HG03342 (cell line): ENCODE results near the gene LDLRAD4.
"Not testable (repeated sequence)": the region's sequence is repeated elsewhere in the genome, so short reads cannot be mapped to it uniquely, and the experiment has no call there.

ENCODE experiments used
- ATAC-seq: cut with Tn5 transposase; IDR thresholded peaks from one replicate; pipeline ENCODE4 v1.9.1; 2021; ENCODE audit warnings: mild to moderate bottlenecking, moderate library complexity; ENCODE audit not compliant: unreplicated experiment

LDLRAD4 gene

DNA sequence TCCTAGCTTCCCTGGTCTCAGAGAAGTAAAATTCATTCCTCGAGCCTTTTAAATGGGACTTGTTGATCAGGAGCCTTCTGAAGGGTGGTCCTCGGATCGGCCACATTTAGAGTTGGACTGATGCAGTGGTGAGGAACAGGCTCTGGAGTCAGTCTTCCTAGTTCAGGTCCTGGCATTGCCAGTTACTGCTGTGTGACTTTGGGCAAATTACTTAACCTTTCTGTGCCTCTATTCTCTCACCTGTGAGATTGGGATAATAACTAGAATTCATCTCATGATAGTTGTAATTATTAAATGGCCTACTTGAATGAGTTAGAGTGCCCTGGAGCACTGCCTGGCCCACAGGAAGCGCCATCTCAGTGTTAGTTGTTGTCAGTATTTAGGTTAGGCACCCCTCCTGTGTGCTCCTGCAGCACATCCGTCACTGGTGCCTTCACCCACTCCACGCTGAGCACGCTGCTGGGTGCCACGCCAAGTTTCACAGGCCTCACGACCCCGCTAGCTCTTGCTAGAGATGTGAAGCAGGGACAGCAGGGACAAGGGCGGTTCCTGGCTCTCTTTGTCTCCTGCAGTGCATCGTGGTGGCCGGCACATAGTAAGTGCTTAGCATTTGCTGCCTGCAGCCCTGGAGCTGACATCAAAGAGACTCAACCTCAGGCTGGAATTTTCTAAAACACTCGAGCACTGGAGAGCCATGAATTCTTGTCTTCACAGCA, 384.9 kb downstream of the LDLRAD4 start:
- ATAC-seq: no peak

DNA sequence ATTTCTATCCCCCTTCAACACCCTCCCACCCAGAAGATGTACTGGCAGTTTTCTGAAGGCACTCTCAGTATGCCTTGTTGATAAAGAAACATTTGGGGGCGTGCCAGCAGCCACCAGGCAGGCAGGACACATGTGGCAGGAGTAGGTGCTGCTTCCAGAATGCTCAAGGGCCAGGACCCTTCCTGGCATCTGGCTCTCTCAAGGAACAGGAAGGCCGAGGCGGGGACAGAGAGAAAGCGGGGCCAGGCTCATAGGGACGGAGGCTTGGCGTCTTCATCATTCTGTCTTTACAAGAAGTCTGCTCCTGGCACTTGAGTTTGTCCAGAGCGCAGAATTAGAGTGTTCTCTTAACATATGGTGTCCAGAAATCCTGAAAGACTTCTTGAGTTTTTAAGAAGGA, 386.2 kb downstream of the LDLRAD4 start:
- ATAC-seq: no peak

DNA sequence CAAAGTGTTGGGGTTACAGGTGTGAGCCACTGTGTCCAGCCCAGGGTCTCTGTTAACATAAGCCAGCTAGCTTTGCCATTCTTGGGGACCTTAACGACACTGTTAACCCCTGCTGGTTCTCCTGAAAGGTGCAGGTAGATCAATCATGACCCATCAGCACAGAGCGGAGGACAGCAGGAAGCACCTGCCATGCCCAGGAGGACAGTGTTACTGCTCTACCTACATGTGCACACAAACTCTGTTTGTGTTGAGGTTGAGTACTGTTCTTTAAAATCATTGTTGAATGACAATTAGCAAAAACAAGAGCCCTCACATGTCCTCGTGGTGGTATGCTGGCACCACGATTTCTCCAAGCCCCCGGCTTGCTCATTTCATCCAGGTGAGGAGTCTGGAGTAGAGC, 386.9 kb downstream of the LDLRAD4 start:
- no peak for ATAC-seq

DNA sequence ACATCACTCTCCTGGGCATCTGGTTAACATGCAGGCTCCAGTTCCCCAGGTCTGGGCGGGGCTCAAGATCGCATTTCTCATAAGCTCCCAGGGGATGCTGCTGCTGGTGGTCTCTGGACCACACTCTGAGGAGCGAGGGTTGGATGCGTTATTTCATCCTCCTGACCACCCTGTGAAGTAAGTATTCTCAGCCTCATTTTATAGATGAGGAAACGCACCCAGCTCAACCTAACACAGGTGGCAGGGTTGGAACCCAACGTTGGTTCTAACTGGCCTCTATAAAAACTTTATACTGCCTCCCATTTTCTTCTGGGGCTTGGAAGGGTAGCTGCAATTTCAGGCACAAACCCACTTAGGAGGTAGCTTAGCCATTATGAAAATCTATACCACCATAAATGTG, 387.3 kb downstream of the LDLRAD4 start:
- ATAC-seq: no peak

DNA sequence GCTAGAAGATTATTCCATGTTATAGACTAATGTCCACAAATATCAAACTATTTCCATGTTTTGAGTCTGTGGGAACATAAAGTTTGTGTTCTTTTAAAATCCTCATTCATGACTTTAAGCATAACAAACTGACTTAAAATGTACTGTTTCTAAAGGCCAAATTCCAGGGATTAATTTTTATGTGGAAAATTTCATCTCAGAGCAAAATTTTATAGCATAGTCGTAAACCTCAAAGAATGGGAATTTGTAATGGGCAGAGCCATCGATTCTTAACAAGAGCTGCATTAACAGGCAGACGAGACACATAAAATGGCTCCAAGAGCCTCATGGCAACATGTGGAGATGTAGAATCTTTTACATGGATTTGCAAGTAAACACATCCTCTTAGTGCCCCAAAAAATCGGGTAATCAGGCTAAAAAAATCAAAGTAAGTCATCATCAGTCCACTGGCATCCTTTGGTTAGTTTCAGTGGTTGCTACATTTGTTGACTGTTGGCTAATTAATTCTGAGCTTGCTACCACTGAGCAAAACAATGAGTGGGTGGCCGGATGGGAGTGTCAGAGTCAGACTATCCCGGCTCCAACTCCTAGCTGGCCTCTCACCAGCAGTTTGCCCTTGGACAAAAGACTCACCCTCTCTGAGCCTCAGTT, 388.2 kb downstream of the LDLRAD4 start:
- no peak for ATAC-seq

- ATAC-seq: not testable (repeated sequence)
Measured at GRCh38 chr18:13608024-13608562, 389.5 kb downstream of the LDLRAD4 start.

- no peak for ATAC-seq
Measured at GRCh38 chr18:13608791-13609532, 390.4 kb downstream of the LDLRAD4 start.

GRCh38 chr18:13610555-13611141, 392.1 kb downstream of the LDLRAD4 start:
- ATAC-seq: no peak

GRCh38 chr18:13611142-13611600, 392.6 kb downstream of the LDLRAD4 start:
- peak; percentile 44 for ATAC-seq

DNA sequence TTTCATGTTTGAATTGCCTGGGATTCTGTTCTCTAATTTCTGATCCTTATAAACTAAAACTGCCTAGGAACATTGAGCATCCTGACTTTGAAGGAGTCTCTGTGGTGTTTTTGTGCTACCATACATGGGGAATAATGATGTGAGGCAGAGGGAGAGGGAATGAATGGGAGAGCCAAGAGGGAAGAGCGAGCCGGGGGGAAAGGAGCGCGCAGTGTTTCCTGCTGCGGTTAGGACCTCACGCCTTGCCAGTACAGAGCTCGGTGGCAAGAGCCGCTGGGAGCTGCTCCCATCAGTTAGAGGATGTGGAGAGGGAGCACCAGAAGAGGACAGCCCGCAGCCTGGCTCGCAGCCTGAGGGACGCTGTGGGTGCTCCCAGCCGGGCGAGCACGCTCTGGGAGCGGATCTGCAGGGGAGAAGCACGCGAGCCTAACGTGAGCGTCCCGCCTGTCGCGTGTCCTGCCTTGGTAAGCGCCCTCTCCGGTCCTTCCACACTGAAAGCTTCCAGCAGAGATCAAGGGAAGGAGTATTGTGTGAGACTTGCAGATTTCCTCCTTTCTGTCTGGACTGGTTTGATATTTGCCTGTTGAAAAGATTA, 393.1 kb downstream of the LDLRAD4 start:
- ATAC-seq: peak; percentile 1

DNA sequence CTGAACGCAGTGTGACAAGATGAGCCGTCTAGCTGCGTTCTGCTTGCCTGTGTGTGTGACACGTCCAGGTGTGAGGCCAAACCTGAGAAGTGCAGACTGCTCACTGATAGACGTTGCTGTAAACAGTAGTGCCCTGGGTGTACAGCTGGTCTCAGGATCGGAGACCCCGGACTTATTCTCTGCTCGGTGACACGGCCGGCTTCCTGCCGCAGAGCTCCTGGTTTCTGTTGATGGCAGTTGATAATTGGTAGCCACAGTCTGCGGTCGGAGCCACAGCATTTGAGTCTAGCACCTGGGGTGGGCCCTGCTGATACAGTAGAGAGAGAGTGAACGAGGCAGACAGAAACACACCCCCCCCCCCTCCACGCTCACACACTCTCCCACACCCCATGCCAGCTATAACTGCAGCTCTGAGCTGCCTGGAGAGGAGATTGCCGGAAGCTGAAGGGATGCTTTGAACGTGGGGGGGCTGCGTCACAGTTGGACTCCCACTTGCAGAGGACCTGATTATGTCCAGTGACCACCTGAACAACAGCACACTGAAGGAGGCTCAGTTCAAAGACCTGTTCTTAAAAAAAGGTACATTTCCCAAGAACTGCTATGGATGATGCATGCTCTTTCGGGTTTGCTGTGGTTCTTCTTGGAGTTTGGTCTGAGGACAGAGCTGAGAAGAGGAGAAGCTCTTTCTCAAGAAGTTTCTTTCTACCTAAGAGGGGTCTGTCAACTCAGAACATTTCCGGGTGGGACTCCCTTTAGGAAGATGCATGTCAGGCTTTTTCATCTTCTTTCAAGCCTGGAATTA, 393.8 kb downstream of the LDLRAD4 start:
- peak; percentile 47 for ATAC-seq

DNA sequence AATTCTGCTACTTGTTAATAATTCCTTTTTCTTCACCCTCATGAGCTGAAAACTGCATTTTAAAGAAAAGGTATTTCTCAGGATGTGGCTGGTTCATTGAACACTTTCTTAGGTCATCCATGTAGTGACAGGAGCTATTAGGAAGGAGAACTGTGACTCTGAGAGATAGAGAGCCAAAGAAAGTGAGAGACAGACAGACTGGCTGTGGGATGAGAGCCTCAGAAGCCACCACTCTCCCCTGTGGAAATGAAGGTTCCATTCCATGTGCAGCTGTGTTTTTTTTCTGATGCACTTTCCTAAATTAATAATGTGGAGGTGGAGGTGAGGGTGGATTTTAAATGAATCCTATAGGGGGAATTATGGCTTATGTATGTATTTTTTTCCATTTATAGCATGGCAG, 394.5 kb downstream of the LDLRAD4 start:
- ATAC-seq: no peak

DNA sequence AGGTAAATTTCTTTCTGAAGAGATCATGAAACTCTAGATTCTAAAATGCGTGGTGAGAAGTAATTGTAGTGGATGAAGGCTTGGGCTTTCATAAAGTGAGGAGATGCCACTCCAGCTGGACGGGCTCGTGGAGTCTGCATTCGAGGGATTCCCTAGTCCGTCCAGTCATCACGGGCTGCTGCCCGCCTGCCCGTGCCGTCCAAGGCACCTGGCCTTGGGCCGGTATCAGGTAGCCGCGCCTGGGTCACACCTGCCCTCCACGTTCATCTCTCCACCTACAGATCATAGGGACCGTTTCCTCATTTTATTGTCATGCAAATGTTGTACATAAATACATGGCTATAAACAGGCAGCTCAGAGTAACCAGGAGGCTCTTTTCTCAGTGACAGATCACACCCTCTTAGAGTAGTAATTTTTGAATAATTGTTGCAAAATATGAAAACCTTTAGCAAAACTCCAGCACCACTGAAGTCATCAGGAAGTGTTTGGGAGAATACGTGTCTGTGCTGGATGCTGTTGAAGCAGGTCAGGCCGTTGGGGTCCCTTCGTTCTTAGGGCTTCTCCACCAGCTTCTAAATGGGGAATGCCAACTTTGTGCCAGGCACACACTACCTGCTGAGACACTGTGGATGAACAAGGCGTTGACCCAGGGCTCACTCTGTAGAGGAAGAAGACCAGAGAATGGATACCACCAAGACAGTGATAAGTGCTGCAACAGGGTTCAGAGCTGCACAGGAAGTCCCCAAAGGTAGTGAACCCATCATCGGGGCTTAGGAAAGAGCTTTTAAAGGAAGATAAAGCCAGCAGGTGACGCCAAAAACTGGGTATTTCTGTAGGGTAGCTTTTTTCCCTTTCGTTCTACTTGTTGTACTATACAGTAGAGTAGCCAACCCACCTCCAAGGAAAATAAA, 395.3 kb downstream of the LDLRAD4 start:
- ATAC-seq: no peak

GRCh38 chr18:13614641-13615288, 396.2 kb downstream of the LDLRAD4 start:
- ATAC-seq: no peak

GRCh38 chr18:13615432-13615861, 396.9 kb downstream of the LDLRAD4 start:
- ATAC-seq: no peak

GRCh38 chr18:13616041-13616440, 397.5 kb downstream of the LDLRAD4 start:
- ATAC-seq: no peak

DNA sequence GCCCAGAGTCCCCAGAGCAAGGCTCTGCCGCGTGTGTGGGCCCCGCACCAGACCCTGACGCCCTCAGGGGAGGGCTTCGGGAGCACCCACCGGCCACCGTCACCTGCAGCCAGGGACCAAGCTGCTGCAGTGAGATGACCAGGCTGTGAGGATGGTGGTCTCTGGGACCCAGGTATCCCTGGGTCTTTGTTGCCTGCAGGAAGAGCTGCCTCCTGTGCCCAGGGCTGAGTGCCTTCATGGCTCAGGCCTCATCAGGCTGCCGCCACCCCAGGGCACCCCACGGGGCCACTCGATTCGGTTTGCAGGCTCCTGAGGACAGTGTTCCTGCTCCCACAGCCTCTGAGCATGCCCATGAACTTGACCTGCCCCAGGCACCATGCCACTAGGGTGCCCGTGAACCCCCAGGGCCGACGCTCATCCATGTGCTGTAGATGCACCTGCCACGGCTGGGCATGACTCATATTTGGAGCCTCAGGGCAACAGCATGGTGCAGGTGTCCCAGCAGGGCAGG, 398.0 kb downstream of the LDLRAD4 start:
- ATAC-seq: no peak

GRCh38 chr18:13617826-13618515, 399.4 kb downstream of the LDLRAD4 start:
- ATAC-seq: no peak
